HepG2 (cell line): ENCODE measurements around the gene CAMK4. TPM values are rescaled to one million over a fixed set of nuclear protein-coding genes. Genes with fewer than 3 reads are reported as not detected.

Source experiments
- ATAC-seq: fragments of 200-7000 bp; cut with Tn5 transposase; 3 replicates; pipeline ENCODE4 v1.9.1; 2020; ENCODE audit warnings: mild to moderate bottlenecking, moderate library complexity
- BruUV-seq: library from RNA; stranded (reverse); fragments of 400-500 nt; replicated peaks from 2 replicates; lab custom pipeline; 2021; lab: Mats Ljungman, UMichigan
- CTCF ChIA-PET: fragments of 300-600 bp; formaldehyde crosslinking; extraction: SDS; loops from one replicate; lab custom pipeline; 2021; ENCODE audit warnings: low total read pairs, inconsistent platforms, low intra/inter-chr PET ratio; lab: Yijun Ruan, JAX
- POLR2A ChIA-PET: fragments of 350-600 bp; sonication (Branson Sonifier 250); formaldehyde crosslinking; loops from one replicate; lab custom pipeline; 2020; ENCODE audit warnings: antibody characterized with exemption, inconsistent platforms; lab: Yijun Ruan, JAX
- DNase-seq: peaks from one replicate; pipeline ENCODE4 v3.0.0-alpha.2; 2015; ENCODE audit warnings: low spot score
- FAIRE-seq: peaks from 3 replicates; lab custom pipeline; 2011; peaks lifted over from hg19 to GRCh38; lab: Jason Lieb, UNC
- H2AFZ ChIP-seq: one replicate; pipeline ENCODE4 v1.6.1; 2011; ENCODE audit warnings: low read length, inconsistent platforms
- H3K27ac ChIP-seq: fragments of 300-600 bp; 3 replicates; pipeline ENCODE4 v1.8.0; 2011; ENCODE audit warnings: mixed run types, mild to moderate bottlenecking, mixed read lengths, low read length, inconsistent platforms; ENCODE audit not compliant: insufficient read depth; ENCODE audit errors: extremely low read length
- H3K27me3 ChIP-seq, 2 experiments: fragments of 200-600 bp in 1 of 2; 2 replicates in 1 of 2; 3 replicates in 1 of 2; pipeline versions ENCODE4 v1.6.0 to v1.8.0; 2011; ENCODE audit warnings: low read length in 2 of 2, mild to moderate bottlenecking in 2 of 2, moderate library complexity in 2 of 2, inconsistent platforms in 1 of 2; ENCODE audit not compliant: insufficient read depth in 2 of 2, control insufficient read depth in 1 of 2
- H3K36me3 ChIP-seq, 2 experiments: fragments of 200-600 bp in 1 of 2; replicated peaks in 1 of 2; 2 replicates in 1 of 2; 3 replicates in 1 of 2; pipeline versions ENCODE4 v1.5.1 to v1.8.0; 2011; ENCODE audit warnings: low read length in 2 of 2, inconsistent platforms in 1 of 2; ENCODE audit not compliant: insufficient read depth in 2 of 2, control insufficient read depth in 1 of 2
- H3K4me1 ChIP-seq: 2 replicates; pipeline ENCODE4 v1.5.1; 2012; ENCODE audit warnings: low read length, inconsistent platforms; ENCODE audit not compliant: insufficient read depth
- H3K4me2 ChIP-seq: 2 replicates; pipeline ENCODE4 v1.6.0; 2011; ENCODE audit warnings: low read depth, low read length, inconsistent platforms
- H3K4me3 ChIP-seq, 3 experiments: fragments of 200-600 bp in 1 of 3; sonication (generic), shearing (Covaris generic) in 1 of 3; replicated peaks in 1 of 3; 2 replicates each; pipeline ENCODE4 v1.5.1; 2011 to 2016; ENCODE audit warnings: low read length in 3 of 3, inconsistent platforms in 2 of 3, low read depth in 2 of 3, mild to moderate bottlenecking in 2 of 3, control low read depth in 1 of 3, mixed read lengths in 1 of 3; ENCODE audit not compliant: insufficient read depth in 1 of 3
- H3K79me2 ChIP-seq: one replicate; pipeline ENCODE4 v1.6.1; 2011; ENCODE audit warnings: low read length, inconsistent platforms; ENCODE audit not compliant: insufficient read depth
- H3K9ac ChIP-seq: 2 replicates; pipeline ENCODE4 v1.6.0; 2011; ENCODE audit warnings: mild to moderate bottlenecking, low read depth, low read length, inconsistent platforms; ENCODE audit not compliant: insufficient read depth
- H3K9me3 ChIP-seq: 2 replicates; pipeline ENCODE4 v1.5.1; 2012; ENCODE audit warnings: mild to moderate bottlenecking, low read length
- H4K20me1 ChIP-seq: 2 replicates; pipeline ENCODE4 v1.6.0; 2011; ENCODE audit warnings: inconsistent platforms, mild to moderate bottlenecking, low read length, moderate library complexity; ENCODE audit not compliant: insufficient read depth
- ATF7-NPFF ChIP-seq: sonication (generic); formaldehyde crosslinking; IDR thresholded peaks from 2 replicates; pipeline ENCODE4 v1.8.1; 2023; ENCODE audit warnings: mild to moderate bottlenecking, low read depth, missing genetic modification reagents, moderate library complexity
- CC2D1A ChIP-seq: sonication (generic); formaldehyde crosslinking; IDR thresholded peaks from 2 replicates; pipeline ENCODE4 v1.8.1; 2023; ENCODE audit warnings: mild to moderate bottlenecking, missing genetic modification reagents
- CEBPB ChIP-seq: IDR thresholded peaks from 2 replicates; pipeline ENCODE4 v1.6.1; 2011; ENCODE audit warnings: low read depth, low read length, improper control_type of control experiment, borderline replicate concordance
- IRX3 ChIP-seq: sonication (generic); formaldehyde crosslinking; IDR thresholded peaks from 2 replicates; pipeline ENCODE4 v1.8.1; 2023; ENCODE audit warnings: mild to moderate bottlenecking, low read depth, missing genetic modification reagents, borderline replicate concordance
- MYNN ChIP-seq: sonication (generic); formaldehyde crosslinking; IDR thresholded peaks from 2 replicates; pipeline ENCODE4 v1.4.0; 2020; ENCODE audit warnings: mild to moderate bottlenecking, low read depth, missing genetic modification reagents
- SAFB2 ChIP-seq: sonication (generic); formaldehyde crosslinking; IDR thresholded peaks from 2 replicates; pipeline ENCODE4 v1.5.1; 2020; ENCODE audit warnings: missing genetic modification reagents, low read depth, mild to moderate bottlenecking, borderline replicate concordance
- ZBTB34 ChIP-seq: sonication (generic); formaldehyde crosslinking; IDR thresholded peaks from 2 replicates; pipeline ENCODE4 v1.8.0; 2022; ENCODE audit warnings: mild to moderate bottlenecking, missing genetic modification reagents
- ZNF609 ChIP-seq: sonication (generic); formaldehyde crosslinking; IDR thresholded peaks from 2 replicates; pipeline ENCODE4 v1.4.0; 2020; ENCODE audit warnings: mild to moderate bottlenecking, missing genetic modification reagents, borderline replicate concordance
- ZSCAN9 ChIP-seq: IDR thresholded peaks from 2 replicates; pipeline ENCODE4 v1.6.1; 2016; ENCODE audit warnings: borderline replicate concordance
- ZZZ3 ChIP-seq: sonication (generic); formaldehyde crosslinking; IDR thresholded peaks from 2 replicates; pipeline ENCODE4 v1.4.0; 2020; ENCODE audit warnings: missing genetic modification reagents, mild to moderate bottlenecking, borderline replicate concordance
- WGBS: methylation state at CpG from one replicate; pipeline ENCODE4 v1.1.6; 2017; ENCODE audit warnings: low lambda C conversion rate; 5-methylcytosine and 5-hydroxymethylcytosine counted together
- in situ Hi-C: cut with HindIII; loops from 2 replicates; pipeline ENCODE4 v1.10.0; 2017; ENCODE audit warnings: low pct_unique_long_range_greater_than_20kb; ENCODE audit not compliant: extremely low pct_ligation_motif_present
- intact Hi-C: fragments of 100-400 bp; cut with micrococcal nuclease; formaldehyde crosslinking; loops from one replicate; pipeline ENCODE4 v1.10.0; 2022; ENCODE audit not compliant: unreplicated experiment
- polyA plus RNA-seq, 8 experiments: library from polyadenylated mRNA; depleted of rRNA in 3 of 8; stranded (reverse) in 7 of 8; unstranded in 1 of 8; fragments of >200 nt; fragmentation: Illumina TruSeq in 4 of 8; extraction: Trizol in 4 of 8; gene quantifications; 2 replicates each; pipeline versions ENCODE4 v1.2.1 to v1.2.3, GENCODE V29; 2011 to 2016; ENCODE audit warnings: low read depth in 4 of 8, missing spikeins in 1 of 8, mixed read lengths in 1 of 8; ENCODE audit not compliant: insufficient read depth in 1 of 8
- total RNA-seq, 5 experiments: library from RNA; depleted of rRNA; stranded (reverse); fragments of >200 nt; fragmentation: Illumina TruSeq; extraction: Trizol; gene quantifications; 2 replicates each; pipeline ENCODE4 v1.2.3, GENCODE V29; 2016; ENCODE audit warnings: low read depth in 1 of 5

The CAMK4 gene
- total and polyA plus RNA-seq, 2 of the 13 experiments (the other 11 are each of a cell fraction or from before 2014, with no cell fraction given), result not detected

GRCh38 chr5:111229221-111229835 lies 5.1 kb downstream of the CAMK4 start (continued):
- no peak for TF ChIP-seq ZSCAN9 (CRISPR knock-in tag)

- no peaks in the 10 kb centered on the region for H3K4me1 ChIP-seq
- FAIRE-seq (no peak), DNase-seq (no peak), ATAC-seq (no peak)
- 10% methylated on average over 4 of the region's 4 CpGs for WGBS
- peaks cover 0 to 14% of the 10 kb centered on the region in 2 experiments; a peak in 2 of 5 replicates for H3K27me3 ChIP-seq
- H3K9me3 ChIP-seq, result no peaks in the 10 kb centered on the region
- CTCF ChIA-PET, result no interaction called here
- H3K9ac ChIP-seq, result no peak overlapping the region
- H3K4me3 ChIP-seq, result no peak overlapping the region
- no peak overlapping the region for H2AFZ ChIP-seq
- no peak overlapping the region for H3K4me2 ChIP-seq
- no peak overlapping the region for H3K27ac ChIP-seq
- H3K79me2 ChIP-seq, result no peaks in the 10 kb centered on the region
- BruUV-seq, result no TSS peak
- intact Hi-C loops (no loop called here), in situ Hi-C loops (no loop called here)
- no peaks in the 10 kb centered on the region for H3K36me3 ChIP-seq
- POLR2A ChIA-PET, result no interaction called here
- no peaks in the 10 kb centered on the region for H4K20me1 ChIP-seq
- TF ChIP-seq ZNF609 (no peak), ZBTB34 (no peak), CEBPB (no peak), SAFB2 (CRISPR knock-in tag) (no peak), MYNN (CRISPR knock-in tag) (no peak), ATF7-NPFF (CRISPR knock-in tag) (no peak), ZZZ3 (no peak), CC2D1A (CRISPR knock-in tag) (no peak), IRX3 (CRISPR knock-in tag) (no peak)
These were observed 6.0 kb downstream of the CAMK4 start for GRCh38 chr5:111229871-111230810.
